ENCODE results near the gene ASCL2. TPM values are rescaled to one million over a fixed set of nuclear protein-coding genes. Genes with fewer than 3 reads are reported as not detected.

The ASCL2 gene
- total and polyA plus RNA-seq, 2 donors from 2014 or later = 1.2 to 5.0 TPM

DNA sequence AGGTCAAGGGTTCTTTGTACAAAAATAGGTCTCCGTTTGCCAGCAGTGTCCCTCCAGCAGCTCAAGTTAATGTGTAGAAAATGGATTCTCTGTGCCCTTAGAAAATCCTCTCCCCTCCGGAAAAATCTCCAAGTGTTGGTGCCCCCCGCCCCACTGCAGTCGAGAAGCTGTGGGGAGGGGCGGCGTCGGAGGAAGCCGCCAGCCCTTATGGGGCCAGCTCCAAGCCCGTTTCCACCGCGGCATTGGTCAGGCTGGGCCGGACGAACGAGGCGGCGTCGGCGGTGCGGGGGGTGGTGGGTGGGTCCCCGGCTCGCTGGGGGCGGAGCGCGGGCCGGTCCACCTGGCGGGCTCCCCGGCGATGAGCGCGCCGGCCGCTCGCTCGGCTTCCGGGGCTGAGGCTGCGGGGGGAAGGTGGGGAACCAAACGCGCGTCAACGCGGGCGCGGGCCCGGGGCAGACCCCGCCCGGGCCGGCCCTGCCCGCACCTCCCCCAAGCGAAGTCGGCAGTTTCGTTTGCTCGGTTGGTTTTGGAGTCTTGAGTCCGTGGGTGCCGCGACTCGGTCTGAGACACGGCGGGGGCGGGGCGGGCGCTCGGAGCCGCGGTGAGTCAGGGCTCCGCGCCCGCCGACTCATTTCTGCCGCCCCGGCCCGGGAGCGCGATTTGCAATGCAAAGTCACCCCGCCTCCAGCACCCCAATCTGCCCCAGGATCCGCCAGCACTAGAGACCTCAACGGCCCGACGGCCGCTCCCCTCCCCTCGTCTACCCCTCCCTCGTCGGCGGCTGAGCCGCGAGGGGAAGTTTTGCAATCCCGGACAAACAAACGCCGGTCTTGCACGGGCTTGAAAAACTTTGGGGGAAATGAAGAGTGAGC is 1.4 kb downstream of the ASCL2 start:
- TF ChIP-seq, protein P1, sequence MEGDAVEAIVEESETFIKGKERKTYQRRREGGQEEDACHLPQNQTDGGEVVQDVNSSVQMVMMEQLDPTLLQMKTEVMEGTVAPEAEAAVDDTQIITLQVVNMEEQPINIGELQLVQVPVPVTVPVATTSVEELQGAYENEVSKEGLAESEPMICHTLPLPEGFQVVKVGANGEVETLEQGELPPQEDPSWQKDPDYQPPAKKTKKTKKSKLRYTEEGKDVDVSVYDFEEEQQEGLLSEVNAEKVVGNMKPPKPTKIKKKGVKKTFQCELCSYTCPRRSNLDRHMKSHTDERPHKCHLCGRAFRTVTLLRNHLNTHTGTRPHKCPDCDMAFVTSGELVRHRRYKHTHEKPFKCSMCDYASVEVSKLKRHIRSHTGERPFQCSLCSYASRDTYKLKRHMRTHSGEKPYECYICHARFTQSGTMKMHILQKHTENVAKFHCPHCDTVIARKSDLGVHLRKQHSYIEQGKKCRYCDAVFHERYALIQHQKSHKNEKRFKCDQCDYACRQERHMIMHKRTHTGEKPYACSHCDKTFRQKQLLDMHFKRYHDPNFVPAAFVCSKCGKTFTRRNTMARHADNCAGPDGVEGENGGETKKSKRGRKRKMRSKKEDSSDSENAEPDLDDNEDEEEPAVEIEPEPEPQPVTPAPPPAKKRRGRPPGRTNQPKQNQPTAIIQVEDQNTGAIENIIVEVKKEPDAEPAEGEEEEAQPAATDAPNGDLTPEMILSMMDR (IDR thresholded peaks at IDR 0.05; ENCODE audit: borderline replicate concordance, extremely low read depth, insufficient read depth) = no peak
- intact Hi-C loops (cut with DNase I) = no loop called here
- Histone ChIP-seq H3K27ac (ENCODE audit: low read depth in 2 of 2, low read length in 2 of 2) (no peak overlapping the region), H3K9me3 (ENCODE audit: control insufficient read depth in 2 of 3, insufficient read depth in 1 of 3, low read length in 3 of 3) (no peaks in the 10 kb centered on the region), H3K36me3 (ENCODE audit: control insufficient read depth in 2 of 3, insufficient read depth in 3 of 3, low read length in 3 of 3) (no peaks in the 10 kb centered on the region), H3K4me3 (ENCODE audit: low read length in 3 of 3) (peak overlapping the region in 2 of 3 donors; percentile 16 to 41), H3K9ac (ENCODE audit: low read length in 3 of 3) (no peak overlapping the region), H3K27me3 (ENCODE audit: control insufficient read depth, insufficient read depth, low read length) (peaks cover 3% of the 10 kb centered on the region), H3K4me1 (ENCODE audit: control insufficient read depth in 2 of 3, insufficient read depth in 2 of 3, low read depth in 1 of 3, low read length in 3 of 3) (peaks cover 0 to 7% (median 0%) of the 10 kb centered on the region in 3 donors)
- peak; percentile 53 to 92 (median 74) for DNase-seq
- FAIRE-seq = no peak

DNA sequence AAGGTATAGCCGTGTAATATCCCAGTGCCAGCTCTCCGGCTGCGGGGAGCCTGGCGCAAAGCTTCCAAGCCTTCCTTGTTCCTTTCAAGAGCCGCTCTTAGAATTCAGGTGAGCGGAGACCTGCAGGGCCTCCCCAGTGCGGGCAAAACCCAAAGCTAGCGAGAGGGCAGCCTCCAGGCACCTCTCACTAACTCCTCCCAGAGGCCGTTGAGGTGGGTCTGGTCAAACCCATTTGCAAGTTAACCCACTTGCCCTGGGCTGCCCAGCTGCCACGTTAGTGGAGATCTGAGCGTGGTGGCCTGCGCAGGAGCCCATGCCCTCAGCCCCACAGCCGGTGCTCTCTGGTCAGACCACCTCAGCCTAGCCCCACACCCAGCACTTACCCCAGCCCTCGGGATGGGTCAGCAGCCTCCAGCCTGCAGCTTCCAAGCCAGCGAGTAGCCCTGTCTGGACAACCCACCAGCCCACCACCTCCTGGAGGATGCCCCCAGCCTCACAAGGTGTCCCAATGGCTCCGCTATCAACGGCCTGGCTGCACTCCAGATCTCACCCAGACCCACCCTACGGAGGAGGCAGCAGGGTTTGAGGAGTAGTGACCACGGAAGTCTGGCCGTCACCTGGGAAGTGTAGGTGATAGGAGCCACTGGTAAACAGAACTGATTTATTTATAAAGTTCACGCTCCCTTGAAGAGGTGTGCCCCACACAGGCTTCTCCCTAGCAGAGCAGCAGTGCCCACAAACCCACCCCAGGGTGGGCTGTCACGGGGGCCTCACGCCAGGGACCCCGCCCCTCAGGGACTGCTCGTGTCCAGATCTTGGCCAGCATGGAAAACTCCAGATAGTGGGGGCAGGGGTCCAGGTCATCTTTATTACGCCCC is 2.3 kb downstream of the ASCL2 start:
- peaks cover 0 to 7% (median 0%) of the 10 kb centered on the region in 3 donors for H3K4me1 ChIP-seq (ENCODE audit: control insufficient read depth in 2 of 3, insufficient read depth in 2 of 3, low read depth in 1 of 3, low read length in 3 of 3)
- no peak overlapping the region for H3K9ac ChIP-seq (ENCODE audit: low read length in 3 of 3)
- no peak overlapping the region for H3K27ac ChIP-seq (ENCODE audit: low read depth in 2 of 2, low read length in 2 of 2)
- H3K9me3 ChIP-seq (ENCODE audit: control insufficient read depth in 2 of 3, insufficient read depth in 1 of 3, low read length in 3 of 3) = no peaks in the 10 kb centered on the region
- TF ChIP-seq, protein P1 (IDR thresholded peaks at IDR 0.05; ENCODE audit: borderline replicate concordance, extremely low read depth, insufficient read depth) = no peak
- no peaks in the 10 kb centered on the region for H3K36me3 ChIP-seq (ENCODE audit: control insufficient read depth in 2 of 3, insufficient read depth in 3 of 3, low read length in 3 of 3)
- intact Hi-C loops (cut with DNase I) = no loop called here
- peak overlapping the region in 1 of 3 donors; percentile 17 for H3K4me3 ChIP-seq (ENCODE audit: low read length in 3 of 3)
- FAIRE-seq = no peak
- H3K27me3 ChIP-seq (ENCODE audit: control insufficient read depth, insufficient read depth, low read length) = peaks cover 3% of the 10 kb centered on the region
- DNase-seq = peak in 2 of 5 donors; percentile 59 to 74

GRCh38 chr11:2267306-2267850 is 3.0 kb downstream of the ASCL2 start:
- no peak for FAIRE-seq
- no peaks in the 10 kb centered on the region for H3K9me3 ChIP-seq (ENCODE audit: control insufficient read depth in 2 of 3, insufficient read depth in 1 of 3, low read length in 3 of 3)
- TF ChIP-seq, protein P1 (IDR thresholded peaks at IDR 0.05; ENCODE audit: borderline replicate concordance, extremely low read depth, insufficient read depth) = no peak
- H3K4me3 ChIP-seq (ENCODE audit: low read length in 3 of 3) = no peak overlapping the region
- no peak overlapping the region for H3K9ac ChIP-seq (ENCODE audit: low read length in 3 of 3)
- intact Hi-C loops (cut with DNase I) = no loop called here
- H3K27ac ChIP-seq (ENCODE audit: low read depth in 2 of 2, low read length in 2 of 2) = no peak overlapping the region
- H3K36me3 ChIP-seq (ENCODE audit: control insufficient read depth in 2 of 3, insufficient read depth in 3 of 3, low read length in 3 of 3) = no peaks in the 10 kb centered on the region
- peak in 1 of 5 donors; percentile 54 for DNase-seq
- peaks cover 3% of the 10 kb centered on the region for H3K27me3 ChIP-seq (ENCODE audit: control insufficient read depth, insufficient read depth, low read length)
- H3K4me1 ChIP-seq (ENCODE audit: control insufficient read depth in 2 of 3, insufficient read depth in 2 of 3, low read depth in 1 of 3, low read length in 3 of 3) = peaks cover 0 to 7% (median 0%) of the 10 kb centered on the region in 3 donors
